Adrenal gland (tissue), 12 donors: ENCODE measurements around the gene REEP2. TPM values are rescaled to one million over a fixed set of nuclear protein-coding genes. Genes with fewer than 3 reads are reported as not detected.
A peak's percentile ranks its signal among the peaks of the same experiment; 100 is the strongest.

Experiments
- DNase-seq, 7 donors: peaks; one replicate each; pipeline ENCODE4 v3.0.0-alpha.2; 2019 to 2020
- H3K27ac ChIP-seq, 5 donors: fragments of 200-600 bp; sonication (generic) in 4 of 5; 1 replicate in 3 of 5; 2 replicates in 2 of 5; pipeline versions ENCODE4 v1.5.1 to v1.8.0; 2016 to 2020; ENCODE audit warnings: mild to moderate bottlenecking in 1 of 5
- H3K27me3 ChIP-seq: fragments of 200-600 bp; 2 replicates; pipeline ENCODE4 v1.8.0; 2021
- H3K36me3 ChIP-seq, 2 donors: fragments of 200-600 bp; replicated peaks in 1 of 2; 1 replicate in 1 of 2; 2 replicates in 1 of 2; pipeline versions ENCODE4 v1.5.1 to v1.8.0; 2018 to 2022
- H3K4me1 ChIP-seq, 2 donors: fragments of 200-600 bp; replicated peaks in 1 of 2; 1 replicate in 1 of 2; 2 replicates in 1 of 2; pipeline versions ENCODE4 v1.5.1 to v1.8.0; 2018 to 2021
- H3K4me3 ChIP-seq, 4 donors: fragments of 200-600 bp; sonication (generic) in 3 of 4; one replicate each; pipeline ENCODE4 v1.5.1; 2016 to 2018
- H3K9me3 ChIP-seq, 3 donors: fragments of 200-600 bp; sonication (generic) in 1 of 3; replicated peaks in 1 of 3; 1 replicate in 2 of 3; 2 replicates in 1 of 3; pipeline versions ENCODE4 v1.5.1 to v1.8.0; 2016 to 2021
- POLR2A ChIP-seq, 2 donors: fragments of 450-650 bp; IDR thresholded peaks; one replicate each; pipeline ENCODE4 v1.6.1; 2017; ENCODE audit warnings: antibody characterized with exemption in 2 of 2, mild to moderate bottlenecking in 2 of 2, moderate library complexity in 1 of 2
- WGBS, 4 donors: extraction: QIAGEN DNeasy Blood & Tissue Kit in 2 of 4; methylation state at CpG; one replicate each; pipeline versions ENCODE4 v1.1.5 to v1.1.7; 2013 to 2017; 5-methylcytosine and 5-hydroxymethylcytosine counted together
- intact Hi-C, 2 donors: fragments of 100-400 bp; cut with DNase I; formaldehyde crosslinking; loops; one replicate each; pipeline versions ENCODE4 v1.14.1 to v1.15.0; 2022 to 2023
- polyA plus RNA-seq, 3 donors: library from polyadenylated mRNA; stranded (reverse); fragments of 200-250 nt in 2 of 3; fragments of 350-450 nt in 1 of 3; fragmentation: Illumina TruSeq in 1 of 3; extraction: RNeasy Lipid Tissue Mini Kit (QIAGEN cat#74804) in 1 of 3; gene quantifications; one replicate each; pipeline ENCODE4 v1.2.3, GENCODE V29; 2013 to 2014
- total RNA-seq, 9 donors: library from RNA; depleted of rRNA in 4 of 9; stranded (reverse); fragments of >200 nt in 4 of 9; fragments of 120-200 nt in 1 of 9; fragmentation: NEBNext Ultra II Directional in 1 of 9; extraction: Animal tissue kit (Norgen Biotek cat#: 25700) in 1 of 9; gene quantifications; one replicate each; pipeline versions ENCODE4 v1.1.0 to v1.2.4, GENCODE V29; 2013 to 2023
- TF ChIP-seq, protein P1 (sequence below), 6 experiments: fragments of 450-650 bp in 4 of 6; fragments of 200-600 bp in 2 of 6; sonication (generic) in 1 of 6; IDR thresholded peaks; 1 replicate in 5 of 6; 2 replicates in 1 of 6; pipeline versions ENCODE4 v1.5.1 to v1.8.0; 2016 to 2021; ENCODE audit warnings: antibody characterized with exemption in 6 of 6, mild to moderate bottlenecking in 2 of 6, moderate library complexity in 1 of 6
- donor health status: healthy with polysubstance abuse.
- donor health status: Bipolar disorder and iron deficiency.
- donor health status: DM: yes; HTN: yes; CAD: no.
- donor health status: DM: no; HTN: no; CAD: no.
- donor health status: DM: no; HTN: no; CAD: no.
- donor health status: DM: yes; HTN: yes; CAD: no.

REEP2 gene
- total and polyA plus RNA-seq, 12 donors = 2.4 to 39.7 (median 5.9) TPM

DNA sequence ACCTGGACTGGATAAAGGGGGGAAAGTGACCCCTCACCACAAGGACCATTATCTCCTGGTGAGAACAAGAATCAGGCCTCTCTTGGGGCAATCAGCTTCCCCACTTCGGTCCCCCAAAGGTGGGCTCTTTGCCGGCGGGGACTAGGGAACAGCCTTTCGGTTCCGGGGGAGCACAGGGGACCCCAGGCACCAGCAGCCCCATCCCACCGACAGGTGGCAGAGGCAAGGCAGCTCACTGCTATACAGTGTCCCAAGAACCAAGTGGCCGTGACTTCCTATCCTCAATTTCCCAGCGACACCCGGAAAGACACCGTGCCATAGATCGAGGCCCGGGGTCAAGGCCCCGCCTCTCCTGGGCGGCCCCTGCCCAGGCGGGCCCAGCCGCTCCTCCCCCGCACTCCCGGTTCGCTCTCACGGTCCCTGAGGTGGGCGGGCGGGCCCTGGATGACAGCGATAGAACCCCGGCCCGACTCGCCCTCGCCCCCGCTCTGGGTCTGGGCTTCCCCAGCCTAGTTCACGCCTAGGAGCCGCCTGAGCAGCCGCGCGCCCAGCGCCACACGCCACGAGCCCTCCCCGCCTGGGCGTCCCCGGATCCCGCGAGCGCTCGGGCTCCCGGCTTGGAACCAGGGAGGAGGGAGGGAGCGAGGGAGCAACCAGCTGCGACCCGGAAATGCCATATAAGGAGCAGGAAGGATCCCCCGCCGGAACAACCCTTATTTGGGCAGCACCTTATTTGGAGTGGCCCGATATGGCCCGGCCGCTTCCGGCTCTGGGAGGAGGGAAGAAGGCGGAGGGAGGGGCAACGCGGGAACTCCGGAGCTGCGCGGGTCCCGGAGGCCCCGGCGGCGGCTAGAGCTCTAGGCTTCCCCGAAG, 25.8 kb downstream of the REEP2 start:
- Histone ChIP-seq H3K4me3 (peak overlapping the region; percentile 28 to 81 (median 61)), H3K27me3 (no peaks in the 10 kb centered on the region), H3K27ac (peak overlapping the region; percentile 92 to 98 (median 98)), H3K9me3 (no peaks in the 10 kb centered on the region), H3K4me1 (peaks cover 4 to 14% of the 10 kb centered on the region in 2 donors), H3K36me3 (no peaks in the 10 kb centered on the region)
- peak; percentile 97 to 99 (median 99) for DNase-seq
- TF ChIP-seq, protein P1, sequence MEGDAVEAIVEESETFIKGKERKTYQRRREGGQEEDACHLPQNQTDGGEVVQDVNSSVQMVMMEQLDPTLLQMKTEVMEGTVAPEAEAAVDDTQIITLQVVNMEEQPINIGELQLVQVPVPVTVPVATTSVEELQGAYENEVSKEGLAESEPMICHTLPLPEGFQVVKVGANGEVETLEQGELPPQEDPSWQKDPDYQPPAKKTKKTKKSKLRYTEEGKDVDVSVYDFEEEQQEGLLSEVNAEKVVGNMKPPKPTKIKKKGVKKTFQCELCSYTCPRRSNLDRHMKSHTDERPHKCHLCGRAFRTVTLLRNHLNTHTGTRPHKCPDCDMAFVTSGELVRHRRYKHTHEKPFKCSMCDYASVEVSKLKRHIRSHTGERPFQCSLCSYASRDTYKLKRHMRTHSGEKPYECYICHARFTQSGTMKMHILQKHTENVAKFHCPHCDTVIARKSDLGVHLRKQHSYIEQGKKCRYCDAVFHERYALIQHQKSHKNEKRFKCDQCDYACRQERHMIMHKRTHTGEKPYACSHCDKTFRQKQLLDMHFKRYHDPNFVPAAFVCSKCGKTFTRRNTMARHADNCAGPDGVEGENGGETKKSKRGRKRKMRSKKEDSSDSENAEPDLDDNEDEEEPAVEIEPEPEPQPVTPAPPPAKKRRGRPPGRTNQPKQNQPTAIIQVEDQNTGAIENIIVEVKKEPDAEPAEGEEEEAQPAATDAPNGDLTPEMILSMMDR (IDR thresholded peaks at IDR 0.05) = peak in 4 of 6 experiments; percentile 5 to 79 (median 56)
- peak; percentile 68 to 76 for TF ChIP-seq POLR2A (IDR thresholded peaks at IDR 0.05)
- WGBS, 4 donors = 0 to 1% (median 0%) methylated on average over 18 to 64 of the region's 64 CpGs
- intact Hi-C loops = no loop called here

DNA sequence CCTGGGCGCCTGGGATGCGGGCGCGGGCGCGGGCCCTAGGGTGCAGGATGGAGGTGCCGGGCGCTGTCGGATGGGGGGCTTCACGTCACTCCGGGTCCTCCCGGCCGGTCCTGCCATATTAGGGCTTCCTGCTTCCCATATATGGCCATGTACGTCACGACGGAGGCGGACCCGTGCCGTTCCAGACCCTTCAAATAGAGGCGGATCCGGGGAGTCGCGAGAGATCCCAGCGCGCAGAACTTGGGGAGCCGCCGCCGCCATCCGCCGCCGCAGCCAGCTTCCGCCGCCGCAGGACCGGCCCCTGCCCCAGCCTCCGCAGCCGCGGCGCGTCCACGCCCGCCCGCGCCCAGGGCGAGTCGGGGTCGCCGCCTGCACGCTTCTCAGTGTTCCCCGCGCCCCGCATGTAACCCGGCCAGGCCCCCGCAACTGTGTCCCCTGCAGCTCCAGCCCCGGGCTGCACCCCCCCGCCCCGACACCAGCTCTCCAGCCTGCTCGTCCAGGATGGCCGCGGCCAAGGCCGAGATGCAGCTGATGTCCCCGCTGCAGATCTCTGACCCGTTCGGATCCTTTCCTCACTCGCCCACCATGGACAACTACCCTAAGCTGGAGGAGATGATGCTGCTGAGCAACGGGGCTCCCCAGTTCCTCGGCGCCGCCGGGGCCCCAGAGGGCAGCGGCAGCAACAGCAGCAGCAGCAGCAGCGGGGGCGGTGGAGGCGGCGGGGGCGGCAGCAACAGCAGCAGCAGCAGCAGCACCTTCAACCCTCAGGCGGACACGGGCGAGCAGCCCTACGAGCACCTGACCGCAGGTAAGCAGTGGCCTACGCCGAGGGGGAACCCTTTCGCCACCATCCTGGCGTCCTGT, 26.6 kb downstream of the REEP2 start, which contains the start of gene EGR1:
Gene EGR1 (plus strand): TSS at position 219 of the 864 bp plus-strand sequence. CDS start 283 bp downstream, at position 502.
- TF ChIP-seq, protein P1 (IDR thresholded peaks at IDR 0.05) = peak in 4 of 6 experiments; percentile 30 to 39 (median 32)
- TF ChIP-seq POLR2A (IDR thresholded peaks at IDR 0.05) = peak; percentile 98 to 100
- no peaks in the 10 kb centered on the region for H3K9me3 ChIP-seq
- no peaks in the 10 kb centered on the region for H3K27me3 ChIP-seq
- 0 to 1% (median 1%) methylated on average over 28 to 85 of the region's 85 CpGs for WGBS, 4 donors
- peak within 1 kb of the TSS; percentile 92 to 98 (median 98) for H3K27ac ChIP-seq
- H3K4me1 ChIP-seq = peaks cover 4 to 14% of the 10 kb centered on the region in 2 donors
- DNase-seq = peak; percentile 94 to 99 (median 96)
- intact Hi-C loops = no loop called here
- H3K36me3 ChIP-seq = no peaks in the 10 kb centered on the region
- H3K4me3 ChIP-seq = peak within 1 kb of the TSS; percentile 44 to 87 (median 72)

DNA sequence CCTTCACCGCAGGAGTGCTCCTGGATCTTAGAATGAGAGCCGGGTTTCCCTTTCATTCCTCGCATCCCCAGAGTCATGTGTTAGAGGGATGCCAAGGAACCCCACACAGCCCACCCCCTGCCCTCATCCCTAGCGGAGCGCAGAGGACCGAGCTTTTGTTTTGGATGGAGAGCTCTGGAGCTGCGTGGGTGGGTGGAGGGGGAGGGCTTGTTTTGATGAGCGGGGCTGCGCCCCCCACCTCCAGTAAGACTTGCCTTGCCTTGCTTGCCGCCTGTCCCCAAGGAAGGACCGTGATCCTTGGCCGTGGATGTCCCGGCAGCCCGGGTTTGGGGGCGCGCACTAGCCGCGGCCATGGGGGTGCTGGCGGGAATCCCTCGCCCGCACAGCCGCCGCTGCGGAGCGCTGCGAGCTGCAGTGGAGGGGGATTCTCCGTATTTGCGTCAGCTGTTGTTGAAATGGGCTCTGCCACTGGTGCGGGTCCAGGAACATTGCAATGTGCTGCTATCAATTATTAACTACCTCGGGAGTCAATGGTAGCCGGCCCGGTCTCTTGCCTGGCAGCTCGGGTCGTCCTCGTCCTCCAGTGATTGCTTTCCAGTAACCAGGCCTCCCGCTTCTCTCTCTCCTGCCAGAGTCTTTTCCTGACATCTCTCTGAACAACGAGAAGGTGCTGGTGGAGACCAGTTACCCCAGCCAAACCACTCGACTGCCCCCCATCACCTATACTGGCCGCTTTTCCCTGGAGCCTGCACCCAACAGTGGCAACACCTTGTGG, 27.5 kb downstream of the REEP2 start:
- 14 to 68% (median 31%) methylated on average over 4 to 39 of the region's 39 CpGs for WGBS, 4 donors
- no peaks in the 10 kb centered on the region for H3K36me3 ChIP-seq
- H3K27me3 ChIP-seq = no peaks in the 10 kb centered on the region
- peak overlapping the region in 1 of 5 donors; percentile 98 for H3K27ac ChIP-seq
- intact Hi-C loops = no loop called here
- no peaks in the 10 kb centered on the region for H3K9me3 ChIP-seq
- peak in 6 of 7 donors; percentile 38 to 73 (median 46) for DNase-seq
- H3K4me3 ChIP-seq = peak overlapping the region; percentile 44 to 87 (median 72)
- H3K4me1 ChIP-seq = peaks cover 4 to 14% of the 10 kb centered on the region in 2 donors
- TF ChIP-seq, protein P1 (IDR thresholded peaks at IDR 0.05) = no peak
- no peak for TF ChIP-seq POLR2A (IDR thresholded peaks at IDR 0.05)
